CD4-positive, alpha-beta T cell treated with Interleukin-15 for 1 hour (primary cell): ENCODE results near the gene WNT2B.

Experiments
- DNase-seq: peaks from one replicate; pipeline ENCODE4 v3.0.0-alpha.2; 2020

WNT2B gene

DNA sequence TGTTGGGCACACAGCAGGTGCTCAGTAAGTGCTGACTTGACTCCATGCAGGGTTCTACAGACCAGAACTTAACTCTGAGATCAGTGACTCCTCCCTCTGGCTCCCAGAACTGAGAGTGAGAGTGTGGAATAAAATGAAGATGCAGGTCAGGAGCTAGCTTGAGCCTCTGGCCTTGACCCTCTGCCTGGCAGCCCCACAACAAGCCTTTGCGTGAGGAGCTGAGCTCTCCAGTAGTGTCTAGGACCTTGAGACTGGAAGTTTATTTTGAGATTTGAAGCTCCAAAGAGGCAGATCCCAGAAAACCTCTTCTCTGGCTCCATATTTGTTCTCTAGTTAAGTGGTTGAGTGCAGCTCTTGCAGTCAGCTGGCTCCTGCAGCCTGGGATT is 3.4 kb upstream of the WNT2B start:
- no peak for DNase-seq

DNA sequence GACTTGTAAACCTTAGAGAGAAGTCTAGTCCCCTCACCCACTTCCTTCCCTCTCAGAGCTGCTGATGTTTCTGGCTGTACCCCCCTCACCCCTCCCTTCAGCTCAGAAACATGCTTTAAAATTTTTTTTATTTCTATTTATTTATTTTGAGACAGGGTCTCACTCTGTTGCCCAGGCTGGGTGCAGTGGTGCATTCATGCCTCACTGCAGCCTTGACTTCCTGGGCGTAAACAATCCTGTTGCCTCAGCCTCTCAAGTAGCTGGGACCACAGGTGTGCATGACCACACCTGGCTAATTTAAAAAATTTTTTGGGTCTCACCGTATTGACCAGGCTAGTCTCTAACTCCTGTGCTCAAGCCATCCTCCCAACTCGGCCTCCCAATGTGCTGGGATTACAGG is 2.9 kb upstream of the WNT2B start:
- no peak for DNase-seq

DNA sequence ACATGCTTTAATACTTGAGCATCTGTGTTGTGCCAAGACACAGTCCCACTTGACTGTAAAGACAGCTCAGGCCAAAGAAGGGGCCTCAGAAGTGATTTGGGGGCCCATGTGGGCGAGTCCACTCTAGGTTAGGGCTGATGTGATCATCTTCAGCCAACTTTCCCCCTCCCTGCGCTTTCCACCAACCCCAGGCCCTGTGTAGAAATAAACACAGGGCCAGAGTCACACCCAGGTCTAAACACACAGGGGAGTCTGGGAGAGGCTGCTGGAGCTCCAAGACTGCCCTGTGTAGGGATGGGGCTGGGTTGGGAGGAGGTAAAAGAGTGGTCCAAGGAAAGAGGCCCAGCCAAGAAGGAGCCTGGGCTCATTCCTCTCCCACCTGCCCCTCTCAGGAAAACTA is 2.5 kb upstream of the WNT2B start:
- DNase-seq: no peak

DNA sequence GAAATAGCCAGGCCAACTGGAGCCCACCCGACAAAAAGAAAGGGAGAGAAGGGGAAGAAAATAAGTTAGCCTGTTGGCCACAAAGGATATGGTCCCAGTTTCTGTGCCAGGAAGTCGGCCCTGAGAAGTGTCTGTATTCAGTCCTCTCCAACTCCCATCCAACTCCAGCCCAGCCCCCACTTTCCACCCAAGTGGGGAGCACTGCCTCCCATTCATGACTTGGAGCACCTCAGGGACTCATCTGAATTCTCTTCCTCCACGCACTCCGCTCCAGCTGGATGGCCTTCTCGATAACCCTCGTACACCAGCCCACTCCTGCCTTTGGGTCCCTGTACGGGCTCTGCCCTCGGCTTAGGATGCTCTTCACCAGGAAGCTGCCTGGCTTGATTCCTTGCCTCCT is 2.0 kb upstream of the WNT2B start:
- no peak for DNase-seq

DNA sequence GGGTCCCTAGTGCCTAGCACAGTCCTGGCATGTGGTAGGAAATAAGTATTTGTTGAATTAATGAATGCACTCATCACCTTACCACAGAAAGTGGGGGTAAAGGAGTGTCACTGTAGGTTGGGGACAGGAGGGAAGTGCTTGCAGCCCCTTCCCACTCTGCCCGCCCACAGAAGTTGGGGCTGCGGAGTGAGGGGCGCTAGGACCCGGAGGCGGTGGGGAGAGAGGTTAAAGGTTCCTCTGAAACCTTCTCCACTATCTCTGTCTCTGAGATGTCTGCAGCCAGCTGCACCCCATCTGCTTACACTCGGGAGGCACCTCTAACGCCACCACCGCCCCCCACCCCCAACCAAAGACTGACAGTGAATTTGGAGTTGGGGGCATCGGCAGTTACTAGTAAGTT is 1.4 kb upstream of the WNT2B start:
- no peak for DNase-seq

DNA sequence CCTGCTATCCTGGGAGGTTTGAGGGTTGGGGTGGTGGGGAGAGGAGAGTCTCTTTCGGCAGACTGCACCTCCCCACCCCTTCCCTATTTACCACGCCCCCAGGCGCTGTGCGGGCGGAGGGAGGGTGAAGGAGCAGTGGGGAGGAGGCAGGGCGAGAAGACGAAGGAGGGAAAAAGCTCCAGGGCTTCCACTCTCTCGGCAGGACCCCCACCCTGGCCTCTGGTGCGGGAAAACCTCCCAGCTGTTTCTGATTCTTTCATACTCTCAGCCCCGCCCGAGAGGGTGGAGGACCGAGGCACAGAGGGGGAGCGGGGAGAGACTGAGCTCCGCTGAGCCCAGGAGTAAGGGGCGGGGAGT is 866 bp upstream of the WNT2B start:
- DNase-seq: peak; percentile 27

DNA sequence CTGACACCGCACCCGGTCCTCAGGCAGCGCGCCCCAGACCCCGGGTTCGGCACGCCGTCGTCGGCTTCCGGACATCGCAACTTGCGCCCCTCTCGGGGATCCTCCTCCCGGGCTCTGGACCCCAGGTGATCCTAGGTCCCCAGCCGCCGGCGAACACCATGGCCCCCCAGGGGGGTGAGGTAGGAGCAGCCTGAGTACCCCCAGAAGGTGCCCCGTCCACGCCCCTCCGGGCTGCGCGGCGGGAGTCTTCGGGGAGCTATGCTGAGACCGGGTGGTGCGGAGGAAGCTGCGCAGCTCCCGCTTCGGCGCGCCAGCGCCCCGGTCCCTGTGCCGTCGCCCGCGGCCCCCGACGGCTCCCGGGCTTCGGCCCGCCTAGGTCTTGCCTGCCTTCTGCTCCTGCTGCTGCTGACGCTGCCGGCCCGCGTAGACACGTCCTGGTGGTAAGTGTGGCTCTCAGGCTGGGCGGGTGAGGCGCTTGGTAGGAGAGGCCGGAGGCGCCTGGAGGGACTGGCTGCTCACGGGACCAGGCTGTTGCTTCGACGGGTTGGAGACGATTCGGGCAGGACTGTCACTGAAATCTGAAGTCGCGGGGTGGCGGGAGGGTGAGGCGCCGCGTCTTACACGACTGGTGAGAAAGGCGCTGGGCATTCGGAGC is 367 bp downstream of the WNT2B start:
- DNase-seq: no peak

GRCh38 chr1:112509660-112510178 is 954 bp downstream of the WNT2B start:
- DNase-seq: no peak

DNA sequence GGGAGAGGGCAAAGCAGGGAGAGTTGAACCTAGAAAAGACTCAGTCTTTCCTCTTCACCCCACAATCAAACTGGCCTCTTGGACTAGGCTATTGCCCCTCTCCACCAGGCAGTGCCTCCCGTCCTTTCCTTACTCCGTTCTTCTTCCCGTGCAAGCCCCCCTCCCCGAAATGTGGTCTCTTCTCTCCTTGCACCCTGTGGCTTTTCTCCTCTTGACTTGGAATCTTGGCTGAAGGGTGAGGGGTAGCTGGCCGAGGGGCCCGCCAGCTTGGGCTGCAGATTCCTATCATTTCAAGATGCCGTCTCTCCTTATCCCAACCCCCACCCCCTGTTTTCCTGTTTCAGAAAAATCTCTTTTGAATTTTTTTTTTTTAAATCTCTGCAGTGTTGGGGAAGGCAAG is 1.6 kb downstream of the WNT2B start:
- DNase-seq: no peak

GRCh38 chr1:112511897-112512296 is 3.1 kb downstream of the WNT2B start:
- DNase-seq: no peak

DNA sequence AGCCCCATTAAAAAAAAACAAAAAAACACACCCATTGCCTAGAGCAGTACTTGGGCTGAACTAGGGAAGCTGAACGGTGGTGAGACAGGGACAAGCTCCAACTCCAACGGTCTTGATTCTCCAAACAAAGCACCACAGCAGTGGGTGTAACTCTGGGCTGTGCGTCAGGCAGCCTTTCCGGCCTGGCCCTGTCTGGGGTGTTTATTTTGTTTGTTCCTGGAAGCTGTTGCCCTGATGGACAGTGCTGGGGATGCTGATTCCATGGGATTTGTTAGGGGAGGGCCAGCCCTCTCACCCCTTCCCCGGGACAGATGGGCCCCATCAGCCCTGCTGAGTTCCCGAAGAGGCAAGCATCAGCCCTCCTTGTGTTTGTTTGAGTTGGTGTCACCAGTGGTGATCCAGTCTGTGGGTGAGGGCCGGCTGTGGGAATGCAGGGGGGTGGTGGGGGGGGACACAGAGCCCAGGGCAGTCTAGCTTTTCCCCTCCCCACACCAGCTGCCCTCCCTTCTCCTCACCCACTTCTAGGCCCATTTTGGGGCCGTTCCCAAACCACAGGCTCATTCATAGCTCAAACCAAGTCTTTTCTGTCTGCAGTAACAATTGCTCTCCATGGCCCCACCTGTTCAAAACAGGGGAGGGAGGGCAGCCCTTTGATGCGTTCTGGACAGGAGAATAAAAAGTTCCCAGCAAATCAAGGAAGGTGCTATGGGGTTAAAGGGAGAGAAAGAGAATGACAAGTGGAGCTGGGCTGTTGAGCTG is 4.5 kb downstream of the WNT2B start:
- DNase-seq: no peak

DNA sequence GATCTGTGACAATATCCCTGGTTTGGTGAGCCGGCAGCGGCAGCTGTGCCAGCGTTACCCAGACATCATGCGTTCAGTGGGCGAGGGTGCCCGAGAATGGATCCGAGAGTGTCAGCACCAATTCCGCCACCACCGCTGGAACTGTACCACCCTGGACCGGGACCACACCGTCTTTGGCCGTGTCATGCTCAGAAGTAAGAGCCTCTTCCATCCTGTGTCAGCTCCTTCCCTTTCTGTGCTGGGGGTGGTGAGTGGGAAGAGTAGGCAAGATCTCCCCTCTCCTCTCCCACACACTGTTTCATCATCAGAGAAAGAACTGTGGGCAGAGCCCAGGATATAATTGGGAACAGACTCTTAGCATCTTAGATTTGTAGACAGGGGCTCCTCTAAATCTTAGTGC is 6.1 kb downstream of the WNT2B start:
- DNase-seq: no peak

DNA sequence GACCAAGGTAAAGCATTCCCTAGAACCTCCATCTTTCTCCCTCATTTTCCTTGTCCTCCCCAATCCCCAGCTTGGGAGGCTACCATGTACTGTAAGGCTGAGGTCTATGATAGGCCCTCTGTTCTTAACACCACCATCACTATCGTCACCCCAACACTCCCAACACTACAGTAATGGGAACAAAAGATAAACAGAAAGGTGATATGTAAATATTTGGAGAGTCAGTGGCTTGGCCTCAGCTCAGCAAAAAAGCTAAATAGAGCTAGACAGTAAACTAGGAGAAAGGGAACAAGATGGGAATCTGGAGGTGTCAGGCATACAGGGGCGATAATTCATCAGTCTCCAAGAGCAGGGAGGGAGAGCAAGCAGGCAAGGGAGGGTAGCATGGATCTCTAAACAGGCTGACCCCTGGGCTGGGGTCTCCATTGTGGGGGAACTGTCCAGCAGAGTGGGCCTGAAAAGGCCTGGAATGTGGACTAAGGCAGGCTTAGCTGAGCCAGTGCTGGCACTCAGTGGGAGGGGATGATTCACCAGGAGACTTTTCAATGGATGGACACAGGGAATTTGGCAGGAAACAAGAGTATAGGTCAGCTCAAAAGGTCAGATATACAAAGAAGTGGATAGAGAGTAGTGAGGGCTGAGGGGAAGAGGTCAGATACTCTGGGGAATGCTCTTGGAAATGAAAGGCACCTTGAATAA is 6.7 kb downstream of the WNT2B start:
- DNase-seq: no peak

DNA sequence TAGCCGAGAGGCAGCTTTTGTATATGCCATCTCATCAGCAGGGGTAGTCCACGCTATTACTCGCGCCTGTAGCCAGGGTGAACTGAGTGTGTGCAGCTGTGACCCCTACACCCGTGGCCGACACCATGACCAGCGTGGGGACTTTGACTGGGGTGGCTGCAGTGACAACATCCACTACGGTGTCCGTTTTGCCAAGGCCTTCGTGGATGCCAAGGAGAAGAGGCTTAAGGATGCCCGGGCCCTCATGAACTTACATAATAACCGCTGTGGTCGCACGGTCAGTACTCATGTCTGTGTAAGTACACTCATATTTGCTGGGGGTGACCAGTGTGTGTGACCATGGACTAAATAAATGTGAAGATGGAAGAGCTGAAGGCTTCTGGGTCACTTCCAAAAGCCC is 7.4 kb downstream of the WNT2B start:
- DNase-seq: no peak

DNA sequence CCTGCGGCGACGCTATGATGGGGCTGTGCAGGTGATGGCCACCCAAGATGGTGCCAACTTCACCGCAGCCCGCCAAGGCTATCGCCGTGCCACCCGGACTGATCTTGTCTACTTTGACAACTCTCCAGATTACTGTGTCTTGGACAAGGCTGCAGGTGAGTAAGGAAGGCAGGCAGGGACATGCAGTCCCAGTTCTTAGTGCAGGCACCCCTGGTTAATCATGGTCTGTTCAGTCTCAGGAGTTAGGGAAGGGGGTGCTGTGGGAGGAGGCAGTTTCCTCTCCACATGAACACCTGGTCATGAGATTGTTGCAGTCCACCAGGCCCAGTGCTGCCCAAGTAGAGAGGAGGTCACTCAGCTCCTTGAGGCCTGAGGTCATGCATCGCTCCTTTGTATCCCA is 8.5 kb downstream of the WNT2B start:
- no peak for DNase-seq

DNA sequence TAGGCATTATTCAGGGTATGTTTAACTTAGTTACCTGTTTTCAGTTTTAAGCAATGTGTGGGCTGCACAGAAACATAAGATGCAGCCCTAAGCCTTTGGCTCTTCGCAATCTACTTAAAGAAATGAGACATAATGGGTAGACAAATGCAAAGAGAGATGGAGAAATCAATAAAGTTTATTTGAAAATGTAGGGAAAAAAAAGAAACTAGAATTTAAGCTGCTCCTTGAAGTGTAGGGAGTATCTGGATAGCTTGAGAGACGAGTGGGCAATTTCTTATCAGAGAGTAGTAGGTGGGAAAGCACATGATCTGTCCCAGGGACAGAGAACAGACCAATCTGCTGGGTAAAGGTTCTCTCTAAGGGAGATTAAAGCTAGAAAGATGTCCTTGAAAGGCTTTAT is 8.9 kb downstream of the WNT2B start:
- no peak for DNase-seq

GRCh38 chr1:112518186-112518585 is 9.4 kb downstream of the WNT2B start:
- DNase-seq: no peak

GRCh38 chr1:112520166-112520565 is 11.4 kb downstream of the WNT2B start:
- no peak for DNase-seq

DNA sequence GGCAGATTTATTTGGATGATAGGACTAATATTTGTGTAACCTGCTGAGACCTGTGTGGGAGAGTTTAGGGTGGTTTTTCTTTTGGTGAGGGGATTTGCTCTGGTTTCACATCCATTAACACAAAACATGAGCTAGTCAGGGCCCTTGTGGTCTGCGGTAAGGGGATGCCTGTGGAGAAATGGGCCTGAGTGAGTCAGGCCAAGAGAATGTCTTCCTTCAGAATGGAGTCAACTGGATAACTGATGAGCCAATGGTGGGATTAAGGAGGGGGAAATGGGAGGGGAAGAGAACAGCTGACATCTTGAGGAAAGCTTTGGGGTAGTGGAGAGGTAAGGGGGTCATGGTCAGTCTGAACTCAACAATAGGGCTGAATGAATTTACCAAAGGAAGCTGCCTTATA is 13.9 kb downstream of the WNT2B start:
- DNase-seq: no peak

DNA sequence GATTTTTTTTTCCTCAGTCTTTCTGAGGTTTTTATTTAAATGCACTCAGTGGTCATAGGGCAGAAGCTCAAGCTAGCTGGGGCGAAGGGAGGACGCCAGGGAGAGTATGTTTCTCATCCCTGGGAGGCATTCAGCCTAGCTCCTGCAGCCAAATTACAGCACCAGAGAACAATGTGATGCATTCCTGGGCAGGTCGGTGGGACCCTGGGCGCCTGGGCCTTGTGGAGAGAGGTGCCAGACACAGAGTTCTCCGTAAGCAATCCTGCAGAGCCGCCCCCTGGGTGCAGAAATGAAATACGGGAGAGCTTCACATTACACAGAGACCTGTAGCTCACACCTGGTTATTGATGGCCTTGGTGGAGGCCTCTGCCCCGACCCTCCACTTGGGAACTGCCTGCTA is 15.5 kb downstream of the WNT2B start:
- DNase-seq: no peak

- DNase-seq: no peak
Measured at GRCh38 chr1:112524986-112525385, 16.2 kb downstream of the WNT2B start.

GRCh38 chr1:112527266-112528010 is 18.7 kb downstream of the WNT2B start:
- no peak for DNase-seq

GRCh38 chr1:112528076-112528475 is 19.3 kb downstream of the WNT2B start:
- no peak for DNase-seq
